Middle frontal gyrus (tissue), 1 donor: ENCODE results near the gene PHKG2.
"Not testable (repeated sequence)": the region's sequence is repeated elsewhere in the genome, so short reads cannot be mapped to it uniquely, and the experiment has no call there.

Experiments
- DNase-seq: peaks from one replicate; pipeline ENCODE4 v3.0.0-alpha.2; 2015; ENCODE audit warnings: low spot score; ENCODE audit errors: extremely low spot score

PHKG2 gene

GRCh38 chr16:30747799-30748633, at the start of gene PHKG2:
PHKG2 (plus strand) TSS chr16:30748425; CDS start chr16:30748821, 396 bp downstream.
- peak; percentile 99 for DNase-seq

- DNase-seq, result peak; percentile 50
Observed at GRCh38 chr16:30698816-30699614, 49.2 kb upstream of the PHKG2 start, which contains the start of gene SRCAP. SRCAP (plus strand) TSS chr16:30699171; CDS start chr16:30700825, 1,654 bp downstream.

GRCh38 chr16:30699615-30700099, 48.6 kb upstream of the PHKG2 start:
- no peak for DNase-seq

- DNase-seq, result no peak
Observed at GRCh38 chr16:30700491-30700890, 47.7 kb upstream of the PHKG2 start.

- DNase-seq, result no peak
Observed at GRCh38 chr16:30700971-30701370, 47.3 kb upstream of the PHKG2 start.

- not testable (repeated sequence) for DNase-seq
Observed at GRCh38 chr16:30703071-30703470, 45.2 kb upstream of the PHKG2 start.

GRCh38 chr16:30703971-30704370, 44.3 kb upstream of the PHKG2 start:
- DNase-seq, result no peak

- no peak for DNase-seq
Observed at GRCh38 chr16:30706046-30706445, 42.2 kb upstream of the PHKG2 start.

GRCh38 chr16:30710971-30711370, 37.3 kb upstream of the PHKG2 start:
- DNase-seq, result no peak

GRCh38 chr16:30711712-30712111, 36.5 kb upstream of the PHKG2 start:
- DNase-seq, result no peak

- no peak for DNase-seq
Observed at GRCh38 chr16:30715750-30716445, 32.3 kb upstream of the PHKG2 start.

GRCh38 chr16:30720086-30720485, 28.1 kb upstream of the PHKG2 start:
- no peak for DNase-seq

GRCh38 chr16:30720694-30721093, 27.5 kb upstream of the PHKG2 start:
- DNase-seq, result no peak

- DNase-seq, result no peak
Observed at GRCh38 chr16:30721167-30721566, 27.1 kb upstream of the PHKG2 start.

GRCh38 chr16:30721606-30722005, 26.6 kb upstream of the PHKG2 start:
- no peak for DNase-seq

GRCh38 chr16:30722443-30722842, 25.8 kb upstream of the PHKG2 start:
- DNase-seq, result no peak

GRCh38 chr16:30722916-30723315, 25.3 kb upstream of the PHKG2 start:
- DNase-seq, result no peak

- DNase-seq, result no peak
Observed at GRCh38 chr16:30723725-30724355, 24.4 kb upstream of the PHKG2 start.

GRCh38 chr16:30724641-30725417, 23.4 kb upstream of the PHKG2 start:
- DNase-seq, result no peak

GRCh38 chr16:30725418-30725792, 22.8 kb upstream of the PHKG2 start:
- DNase-seq, result no peak
